Measurements from ENCODE around the gene LAMA5. TPM values are rescaled to one million over a fixed set of nuclear protein-coding genes. Genes with fewer than 3 reads are reported as not detected.

LAMA5 gene
- total and polyA plus RNA-seq, 3 experiments from 2014 or later, result 0.13 to 0.78 TPM; not detected in 1

GRCh38 chr20:62387933-62388635 is 21.0 kb upstream of the LAMA5 start:
- DNase-seq, result no peak
- Mint-ChIP-seq H3K27me3 (no peaks in the 10 kb centered on the region), H3K4me3 (peak overlapping the region; percentile 90 to 97 (median 92)), H3K4me1 (peaks cover 38 to 53% (median 41%) of the 10 kb centered on the region in 3 donors), H3K9me3 (no peaks in the 10 kb centered on the region), H3K36me3 (peaks cover 0 to 57% (median 4%) of the 10 kb centered on the region in 3 donors), H3K27ac (peak overlapping the region; percentile 90 to 98 (median 94))
- POLR2A ChIA-PET, result no interaction called here
- H3K4me1 ChIP-seq (ENCODE audit: insufficient read depth, low read length), result peaks cover 26% of the 10 kb centered on the region
- peaks cover 9% of the 10 kb centered on the region for H3K36me3 ChIP-seq (ENCODE audit: insufficient read depth, low read length)
- no peaks in the 10 kb centered on the region for H3K9me3 ChIP-seq (ENCODE audit: low read length)
- H3K4me3 ChIP-seq (ENCODE audit: low read length), result peak overlapping the region; percentile 90
- CTCF ChIA-PET, result interaction anchor here (1.8 kb wide), 1 partner anchor 22 kb away, joined by 5 read pairs; no protein-coding TSS in a partner anchor
- H3K27ac ChIP-seq (ENCODE audit: low read depth, low read length), result peak overlapping the region; percentile 88
- H3K27me3 ChIP-seq (ENCODE audit: insufficient read depth, low read length, poor library complexity, severe bottlenecking), result no peaks in the 10 kb centered on the region

GRCh38 chr20:62387219-62387913 is 20.3 kb upstream of the LAMA5 start:
- peaks cover 44 to 58% (median 45%) of the 10 kb centered on the region in 3 donors for H3K4me1 Mint-ChIP-seq
- peak overlapping the region; percentile 90 to 97 (median 92) for H3K4me3 Mint-ChIP-seq
- peak overlapping the region; percentile 88 for H3K27ac ChIP-seq (ENCODE audit: low read depth, low read length)
- peak overlapping the region; percentile 90 for H3K4me3 ChIP-seq (ENCODE audit: low read length)
- H3K36me3 Mint-ChIP-seq, result peaks cover 0 to 55% (median 4%) of the 10 kb centered on the region in 3 donors
- H3K27me3 ChIP-seq (ENCODE audit: insufficient read depth, low read length, poor library complexity, severe bottlenecking), result no peaks in the 10 kb centered on the region
- no peaks in the 10 kb centered on the region for H3K9me3 Mint-ChIP-seq
- H3K36me3 ChIP-seq (ENCODE audit: insufficient read depth, low read length), result peaks cover 9% of the 10 kb centered on the region
- peak overlapping the region; percentile 90 to 98 (median 94) for H3K27ac Mint-ChIP-seq
- CTCF ChIA-PET, result interaction anchor here (1.0 to 1.8 kb wide), 2 partner anchors 23 to 85 kb away, joined by 5 read pairs; partner anchors contain the start of gene ADRM1
- no peak for DNase-seq
- no peaks in the 10 kb centered on the region for H3K27me3 Mint-ChIP-seq
- no peaks in the 10 kb centered on the region for H3K9me3 ChIP-seq (ENCODE audit: low read length)
- peaks cover 32% of the 10 kb centered on the region for H3K4me1 ChIP-seq (ENCODE audit: insufficient read depth, low read length)
- POLR2A ChIA-PET, result interaction anchor here (1.0 to 1.5 kb wide), 2 partner anchors 20 to 409 kb away, joined by 4 read pairs; partner anchors contain the start of gene MRGBP

- ChIA-PET CTCF (interaction anchor here (1.0 to 1.8 kb wide), 2 partner anchors 23 to 84 kb away, joined by 5 read pairs; partner anchors contain the start of gene ADRM1), POLR2A (interaction anchor here (0.7 to 1.5 kb wide), 3 partner anchors 17 to 410 kb away, joined by 4 read pairs; partner anchors contain the start of gene MRGBP)
- Mint-ChIP-seq H3K36me3 (peaks cover 5 to 53% (median 8%) of the 10 kb centered on the region in 3 donors), H3K27ac (peak within 1 kb of the TSS; percentile 93 to 98 (median 95)), H3K9me3 (no peaks in the 10 kb centered on the region), H3K4me3 (peak within 1 kb of the TSS; percentile 90 to 97 (median 92)), H3K27me3 (no peaks in the 10 kb centered on the region), H3K4me1 (peaks cover 51 to 63% (median 51%) of the 10 kb centered on the region in 3 donors)
- H3K27me3 ChIP-seq (ENCODE audit: insufficient read depth, low read length, poor library complexity, severe bottlenecking), result no peaks in the 10 kb centered on the region
- peak within 1 kb of the TSS; percentile 90 for H3K4me3 ChIP-seq (ENCODE audit: low read length)
- peak; percentile 89 to 96 (median 92) for DNase-seq
- peaks cover 32% of the 10 kb centered on the region for H3K4me1 ChIP-seq (ENCODE audit: insufficient read depth, low read length)
- H3K36me3 ChIP-seq (ENCODE audit: insufficient read depth, low read length), result peaks cover 14% of the 10 kb centered on the region
- no peaks in the 10 kb centered on the region for H3K9me3 ChIP-seq (ENCODE audit: low read length)
- peak within 1 kb of the TSS; percentile 88 for H3K27ac ChIP-seq (ENCODE audit: low read depth, low read length)
Observed at GRCh38 chr20:62386383-62387218, 19.5 kb upstream of the LAMA5 start, which contains the start of gene RPS21. Gene RPS21, plus strand, starts transcription at chr20:62387103. Its CDS starts 236 bp downstream, at chr20:62387339.

GRCh38 chr20:62382306-62383198 is 15.4 kb upstream of the LAMA5 start:
- Mint-ChIP-seq H3K27me3 (no peaks in the 10 kb centered on the region), H3K36me3 (peaks cover 4 to 20% (median 5%) of the 10 kb centered on the region in 3 donors), H3K4me3 (peak overlapping the region in 2 of 7 donors; percentile 55 to 79), H3K9me3 (no peaks in the 10 kb centered on the region), H3K27ac (peak overlapping the region; percentile 54 to 90 (median 76)), H3K4me1 (peaks cover 33 to 38% (median 34%) of the 10 kb centered on the region in 3 donors)
- no peak overlapping the region for H3K4me3 ChIP-seq (ENCODE audit: low read length)
- H3K9me3 ChIP-seq (ENCODE audit: low read length), result no peaks in the 10 kb centered on the region
- no peaks in the 10 kb centered on the region for H3K27me3 ChIP-seq (ENCODE audit: insufficient read depth, low read length, poor library complexity, severe bottlenecking)
- H3K27ac ChIP-seq (ENCODE audit: low read depth, low read length), result no peak overlapping the region
- DNase-seq, result peak; percentile 62 to 78 (median 66)
- CTCF ChIA-PET, result interaction anchor here (0.7 to 3.4 kb wide), 11 partner anchors 11 to 372 kb away, joined by 3 to 14 read pairs (median 5); partner anchors contain the start of gene LAMA5
- H3K36me3 ChIP-seq (ENCODE audit: insufficient read depth, low read length), result peaks cover 5% of the 10 kb centered on the region
- peaks cover 19% of the 10 kb centered on the region for H3K4me1 ChIP-seq (ENCODE audit: insufficient read depth, low read length)
- POLR2A ChIA-PET, result interaction anchor here (0.8 kb wide), 1 partner anchor 134 kb away, joined by 3 read pairs; no protein-coding TSS in a partner anchor

- Histone ChIP-seq H3K4me3 (ENCODE audit: low read length) (no peak overlapping the region), H3K9me3 (ENCODE audit: low read length) (no peaks in the 10 kb centered on the region), H3K27me3 (ENCODE audit: insufficient read depth, low read length, poor library complexity, severe bottlenecking) (no peaks in the 10 kb centered on the region), H3K36me3 (ENCODE audit: insufficient read depth, low read length) (peaks cover 5% of the 10 kb centered on the region), H3K4me1 (ENCODE audit: insufficient read depth, low read length) (peaks cover 17% of the 10 kb centered on the region), H3K27ac (ENCODE audit: low read depth, low read length) (no peak overlapping the region)
- H3K36me3 Mint-ChIP-seq, result peaks cover 4 to 15% (median 5%) of the 10 kb centered on the region in 3 donors
- peak overlapping the region in 5 of 8 donors; percentile 4 to 76 (median 45) for H3K27ac Mint-ChIP-seq
- H3K4me3 Mint-ChIP-seq, result peak overlapping the region in 1 of 7 donors; percentile 51
- POLR2A ChIA-PET, result no interaction called here
- H3K9me3 Mint-ChIP-seq, result no peaks in the 10 kb centered on the region
- CTCF ChIA-PET, result interaction anchor here (0.9 to 3.4 kb wide), 6 partner anchors 15 to 371 kb away, joined by 3 to 14 read pairs (median 6); partner anchors contain the start of gene LAMA5
- peaks cover 29 to 32% (median 31%) of the 10 kb centered on the region in 3 donors for H3K4me1 Mint-ChIP-seq
- DNase-seq, result no peak
- H3K27me3 Mint-ChIP-seq, result no peaks in the 10 kb centered on the region
Observed at GRCh38 chr20:62381842-62382241, 14.7 kb upstream of the LAMA5 start.

GRCh38 chr20:62381202-62381797 is 14.2 kb upstream of the LAMA5 start:
- POLR2A ChIA-PET, result no interaction called here
- Histone ChIP-seq H3K27me3 (ENCODE audit: insufficient read depth, low read length, poor library complexity, severe bottlenecking) (no peaks in the 10 kb centered on the region), H3K27ac (ENCODE audit: low read depth, low read length) (no peak overlapping the region), H3K4me1 (ENCODE audit: insufficient read depth, low read length) (peaks cover 17% of the 10 kb centered on the region), H3K4me3 (ENCODE audit: low read length) (no peak overlapping the region), H3K9me3 (ENCODE audit: low read length) (no peaks in the 10 kb centered on the region), H3K36me3 (ENCODE audit: insufficient read depth, low read length) (peaks cover 5% of the 10 kb centered on the region)
- CTCF ChIA-PET, result interaction anchor here (0.6 to 3.4 kb wide), 2 partner anchors 81 to 289 kb away, joined by 4 to 14 read pairs; no protein-coding TSS in a partner anchor
- no peak for DNase-seq
- Mint-ChIP-seq H3K27me3 (no peaks in the 10 kb centered on the region), H3K4me1 (peaks cover 27 to 30% (median 29%) of the 10 kb centered on the region in 3 donors), H3K36me3 (peaks cover 4 to 11% (median 5%) of the 10 kb centered on the region in 3 donors), H3K9me3 (no peaks in the 10 kb centered on the region), H3K27ac (peak overlapping the region in 1 of 8 donors; percentile 78), H3K4me3 (no peak overlapping the region)
